Measurements from ENCODE around the gene LITAF.

DNA sequence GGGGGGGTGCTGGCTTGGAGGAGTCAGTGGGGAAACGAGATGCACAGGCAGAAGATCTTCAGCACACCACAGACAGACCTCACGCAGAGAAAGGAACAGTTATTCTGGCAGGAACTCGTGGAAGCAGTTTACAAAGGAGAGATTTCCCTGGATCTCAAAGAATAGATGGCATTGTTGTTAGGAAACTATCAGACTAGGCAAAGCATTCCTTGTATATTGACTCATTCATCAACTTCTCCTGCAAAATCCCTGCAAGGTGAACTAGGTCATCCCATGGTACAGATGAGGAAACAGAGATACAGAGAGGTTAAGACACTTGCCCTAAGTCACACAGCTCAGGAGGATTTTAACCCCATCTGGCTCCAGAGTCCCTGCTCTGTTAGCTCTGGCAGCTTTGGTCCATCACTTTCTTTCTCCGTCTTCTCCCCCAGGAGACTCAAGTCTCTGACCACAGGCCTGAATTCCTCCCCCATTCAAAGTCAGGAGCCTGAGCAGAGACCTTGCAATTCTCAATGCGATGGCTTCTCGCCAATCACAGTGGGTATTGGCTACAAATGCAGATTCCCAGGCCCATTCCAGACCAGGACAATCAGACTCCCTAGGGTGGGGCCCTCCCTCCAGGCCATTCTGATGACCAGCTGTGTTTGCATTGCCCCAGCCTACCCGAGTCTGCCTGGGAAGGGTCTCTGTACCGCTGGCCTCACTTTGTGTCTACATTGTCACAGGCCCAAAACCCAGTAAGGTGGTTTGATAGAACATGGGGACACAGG, 56.4 kb downstream of the LITAF start:
- TF ChIP-seq POLR2AphosphoS5 (IDR thresholded peaks at IDR 0.05; ENCODE audit: low read depth, low read length) (no peak), POLR2A (IDR thresholded peaks at IDR 0.05; ENCODE audit: low read depth, low read length) (no peak)

All from GM12891 (cell line).